Thyroid gland (tissue), 4 donors: Measurements from ENCODE around the gene POPDC3. TPM values are rescaled to one million over a fixed set of nuclear protein-coding genes. Genes with fewer than 3 reads are reported as not detected.

Experiments used
- DNase-seq, 2 donors: peaks; one replicate each; pipeline ENCODE4 v3.0.0-alpha.2; 2019
- H3K27ac ChIP-seq, 3 donors: fragments of 200-600 bp; sonication (generic); 1 replicate in 2 of 3; 2 replicates in 1 of 3; pipeline ENCODE4 v1.5.1; 2016 to 2019; ENCODE audit warnings: mild to moderate bottlenecking in 1 of 3, moderate library complexity in 1 of 3
- H3K27me3 ChIP-seq: fragments of 200-600 bp; sonication (generic); one replicate; pipeline ENCODE4 v1.5.1; 2019
- H3K36me3 ChIP-seq, 2 donors: fragments of 200-600 bp; sonication (generic); one replicate each; pipeline ENCODE4 v1.5.1; 2016 to 2019
- H3K4me1 ChIP-seq, 2 donors: fragments of 200-600 bp; sonication (generic); one replicate each; pipeline ENCODE4 v1.5.1; 2017 to 2019
- H3K4me3 ChIP-seq, 3 donors: fragments of 200-600 bp; sonication (generic); replicated peaks in 1 of 3; 1 replicate in 2 of 3; 2 replicates in 1 of 3; pipeline ENCODE4 v1.5.1; 2016; ENCODE audit warnings: mild to moderate bottlenecking in 1 of 3
- H3K9me3 ChIP-seq: fragments of 200-600 bp; sonication (generic); one replicate; pipeline ENCODE4 v1.5.1; 2017
- CTCF ChIP-seq, 6 experiments: fragments of 200-600 bp in 3 of 6; fragments of 450-650 bp in 3 of 6; sonication (generic) in 3 of 6; IDR thresholded peaks; one replicate each; pipeline ENCODE4 v1.5.1; 2016 to 2019; ENCODE audit warnings: antibody characterized with exemption in 6 of 6, mild to moderate bottlenecking in 2 of 6, inconsistent platforms in 1 of 6, moderate library complexity in 1 of 6
- POLR2A ChIP-seq, 2 donors: fragments of 450-650 bp; IDR thresholded peaks; one replicate each; pipeline ENCODE4 v1.6.1; 2017; ENCODE audit warnings: antibody characterized with exemption in 2 of 2, mild to moderate bottlenecking in 2 of 2, moderate library complexity in 1 of 2
- whole genome bisulfite sequencing, 2 donors: methylation state at CpG; one replicate each; pipeline ENCODE4 v1.1.5; 2017; 5-methylcytosine and 5-hydroxymethylcytosine counted together
- intact Hi-C: fragments of 100-400 bp; cut with DNase I; formaldehyde crosslinking; loops from one replicate; pipeline ENCODE4 v1.15.1; 2023
- total RNA-seq, 4 donors: library from RNA; depleted of rRNA; stranded (reverse); fragments of >200 nt; gene quantifications; one replicate each; pipeline ENCODE4 v1.2.3, GENCODE V29; 2016

The POPDC3 gene
- total RNA-seq, 4 donors from 2014 or later, result 0.33 TPM; not detected in 3

GRCh38 chr6:105211831-105212230, 32.0 kb upstream of the POPDC3 start:
- no peak for DNase-seq
- Histone ChIP-seq H3K4me1 (no peaks in the 10 kb centered on the region), H3K36me3 (no peaks in the 10 kb centered on the region), H3K4me3 (no peak overlapping the region), H3K27ac (no peak overlapping the region), H3K9me3 (no peaks in the 10 kb centered on the region), H3K27me3 (no peaks in the 10 kb centered on the region)
- WGBS, 2 donors, result 92 to 94% methylated on average over 3 of the region's 3 CpGs
- intact Hi-C loops, result no loop called here
- TF ChIP-seq POLR2A (IDR thresholded peaks at IDR 0.05) (no peak), CTCF (IDR thresholded peaks at IDR 0.05) (no peak)

- intact Hi-C loops, result no loop called here
- Histone ChIP-seq H3K9me3 (no peaks in the 10 kb centered on the region), H3K27ac (no peak overlapping the region), H3K4me3 (no peak overlapping the region), H3K36me3 (no peaks in the 10 kb centered on the region), H3K4me1 (no peaks in the 10 kb centered on the region), H3K27me3 (no peaks in the 10 kb centered on the region)
- no peak for DNase-seq
- no peak for TF ChIP-seq CTCF (IDR thresholded peaks at IDR 0.05)
- no peak for TF ChIP-seq POLR2A (IDR thresholded peaks at IDR 0.05)
- WGBS, 2 donors, result 90 to 94% methylated on average over 1 of the region's 1 CpG
Measured at GRCh38 chr6:105210932-105211531, 31.2 kb upstream of the POPDC3 start.

GRCh38 chr6:105209950-105210706, 30.3 kb upstream of the POPDC3 start:
- H3K9me3 ChIP-seq, result no peaks in the 10 kb centered on the region
- no peak overlapping the region for H3K27ac ChIP-seq
- DNase-seq, result no peak
- 68 to 83% methylated on average over 5 of the region's 5 CpGs for WGBS, 2 donors
- no peak for TF ChIP-seq CTCF (IDR thresholded peaks at IDR 0.05)
- no peak for TF ChIP-seq POLR2A (IDR thresholded peaks at IDR 0.05)
- no peaks in the 10 kb centered on the region for H3K4me1 ChIP-seq
- H3K4me3 ChIP-seq, result no peak overlapping the region
- intact Hi-C loops, result no loop called here
- H3K27me3 ChIP-seq, result no peaks in the 10 kb centered on the region
- H3K36me3 ChIP-seq, result no peaks in the 10 kb centered on the region

GRCh38 chr6:105207524-105208269, 27.9 kb upstream of the POPDC3 start:
- DNase-seq, result no peak

More at GRCh38 chr6:105207524-105208269, 27.9 kb upstream of the POPDC3 start:
- Histone ChIP-seq H3K4me1 (no peaks in the 10 kb centered on the region), H3K9me3 (no peaks in the 10 kb centered on the region), H3K4me3 (no peak overlapping the region), H3K27ac (no peak overlapping the region), H3K27me3 (no peaks in the 10 kb centered on the region), H3K36me3 (no peaks in the 10 kb centered on the region)
- intact Hi-C loops, result no loop called here
- TF ChIP-seq CTCF (IDR thresholded peaks at IDR 0.05), result no peak
- no peak for TF ChIP-seq POLR2A (IDR thresholded peaks at IDR 0.05)
- 92 to 93% methylated on average over 6 of the region's 6 CpGs for WGBS, 2 donors
